T-cell (primary cell): ENCODE results near the gene CDC123. TPM values are rescaled to one million over a fixed set of nuclear protein-coding genes. Genes with fewer than 3 reads are reported as not detected.
"Not testable (repeated sequence)": the region's sequence is repeated elsewhere in the genome, so short reads cannot be mapped to it uniquely, and the experiment has no call there.

Experiments used
- ATAC-seq, 4 experiments: fragments of 200-7000 bp in 3 of 4; fragments of 150-1000 bp in 1 of 4; cut with Tn5 transposase; replicated peaks in 1 of 4; 1 replicate in 3 of 4; 2 replicates in 1 of 4; pipeline ENCODE4 v1.10.0; 2021; ENCODE audit warnings: moderate library complexity in 3 of 4, mild to moderate bottlenecking in 2 of 4, moderate number of reproducible peaks in 1 of 4
- CTCF ChIA-PET, 2 donors: fragments of 300-600 bp; sonication (Branson Sonifier 250); formaldehyde crosslinking; loops; one replicate each; lab custom pipeline; 2022; ENCODE audit warnings: antibody characterized with exemption in 2 of 2; lab: Charles Lee
- POLR2A ChIA-PET, 2 donors: fragments of 300-600 bp; sonication (Branson Sonifier 250); formaldehyde crosslinking; loops; one replicate each; lab custom pipeline; 2022; ENCODE audit warnings: antibody characterized with exemption in 2 of 2; lab: Charles Lee
- DNase-seq, 35 experiments: peaks; one replicate each; pipeline versions ENCODE4 v3.0.0 to v3.0.0-alpha.2; 2013 to 2023
- H3K27ac ChIP-seq: one replicate; pipeline ENCODE4 v1.5.1; 2013; ENCODE audit warnings: low read length
- H3K27me3 ChIP-seq, 2 experiments: replicated peaks in 1 of 2; 1 replicate in 1 of 2; 2 replicates in 1 of 2; pipeline versions ENCODE4 v1.6.1 to v1.7.0; 2013; ENCODE audit warnings: low read length in 1 of 2, mixed read lengths in 1 of 2; ENCODE audit not compliant: control insufficient read depth in 2 of 2, insufficient read depth in 2 of 2; ENCODE audit errors: extremely low read depth in 1 of 2
- H3K36me3 ChIP-seq, 2 donors: 1 replicate in 1 of 2; 2 replicates in 1 of 2; pipeline versions ENCODE4 v1.6.1 to v1.7.0; 2013; ENCODE audit warnings: low read length in 1 of 2; ENCODE audit not compliant: control insufficient read depth in 2 of 2, insufficient read depth in 1 of 2; ENCODE audit errors: extremely low read depth in 1 of 2
- H3K4me1 ChIP-seq, 2 experiments: 1 replicate in 1 of 2; 2 replicates in 1 of 2; pipeline versions ENCODE4 v1.6.1 to v1.7.0; 2013; ENCODE audit warnings: low read length in 2 of 2, mixed read lengths in 1 of 2; ENCODE audit not compliant: insufficient read depth in 2 of 2, control insufficient read depth in 1 of 2; ENCODE audit errors: extremely low read depth in 1 of 2
- H3K4me3 ChIP-seq, 2 donors: 1 replicate in 1 of 2; 2 replicates in 1 of 2; pipeline versions ENCODE4 v1.5.1 to v1.7.0; 2013; ENCODE audit warnings: mild to moderate bottlenecking in 2 of 2, low read length in 1 of 2, moderate library complexity in 1 of 2; ENCODE audit not compliant: control insufficient read depth in 1 of 2; ENCODE audit errors: extremely low read depth in 1 of 2
- H3K9me3 ChIP-seq: 2 replicates; pipeline ENCODE4 v1.7.0; 2013
- H3K27ac Mint-ChIP-seq, 2 donors: one replicate each; pipeline ENCODE4 v1.8.0; 2020 to 2021; ENCODE audit warnings: mild to moderate bottlenecking in 2 of 2, mixed read lengths in 2 of 2
- H3K27me3 Mint-ChIP-seq, 2 donors: one replicate each; pipeline ENCODE4 v1.8.0; 2021 to 2022; ENCODE audit warnings: mixed read lengths in 2 of 2
- H3K36me3 Mint-ChIP-seq: one replicate; pipeline ENCODE4 v1.8.0; 2021; ENCODE audit warnings: mixed read lengths
- H3K4me1 Mint-ChIP-seq, 3 donors: one replicate each; pipeline ENCODE4 v1.8.0; 2020 to 2022; ENCODE audit warnings: mixed read lengths in 3 of 3, mild to moderate bottlenecking in 1 of 3
- H3K4me3 Mint-ChIP-seq, 3 donors: one replicate each; pipeline ENCODE4 v1.8.0; 2020 to 2022; ENCODE audit warnings: mild to moderate bottlenecking in 3 of 3, mixed read lengths in 3 of 3, moderate library complexity in 3 of 3
- H3K9me3 Mint-ChIP-seq, 3 donors: one replicate each; pipeline ENCODE4 v1.8.0; 2020 to 2022; ENCODE audit warnings: mixed read lengths in 3 of 3
- WGBS: methylation state at CpG from one replicate; pipeline ENCODE4 v1.1.5; 2013; ENCODE audit warnings: missing lambda C conversion rate; ENCODE audit not compliant: insufficient coverage; 5-methylcytosine and 5-hydroxymethylcytosine counted together
- total RNA-seq, 35 experiments: library from RNA in 6 of 35; stranded (reverse) in 6 of 35; fragments of 120-200 nt in 1 of 35; gene quantifications; one replicate each; pipeline versions ENCODE4 v1.2.1 to v1.2.4 and lab custom pipeline; 2013 to 2026

The CDC123 gene
- total RNA-seq, 5 donors from 2014 or later (not counting 1 experiment from before 2014, with no cell fraction given), result 35.5 to 48.6 (median 43.7) TPM

DNA sequence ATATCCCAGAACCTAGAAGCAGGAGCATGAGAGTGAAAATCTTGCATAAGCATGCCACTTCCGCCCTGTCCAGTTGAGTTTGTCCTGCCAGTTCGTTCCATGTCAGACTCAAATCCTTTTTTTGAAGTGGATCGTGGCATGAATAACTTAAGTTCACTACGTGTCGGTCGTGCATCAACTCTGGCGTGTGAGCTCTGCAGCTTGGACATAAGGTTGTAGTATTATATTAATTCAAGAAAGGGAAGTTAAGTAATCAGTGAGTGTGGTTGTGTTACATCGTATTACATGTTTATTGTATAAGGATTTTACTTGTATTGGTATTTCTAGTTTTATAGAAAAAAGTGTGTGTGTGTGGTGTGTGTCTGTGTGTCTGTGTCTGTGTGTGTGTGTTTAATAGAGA is 23.0 kb downstream of the CDC123 start:
- H3K4me1 Mint-ChIP-seq, result peaks cover 13 to 23% (median 23%) of the 10 kb centered on the region in 3 donors
- WGBS, result 97% methylated on average over 7 of the region's 8 CpGs
- no peak overlapping the region for H3K4me3 Mint-ChIP-seq
- Histone ChIP-seq H3K4me3 (no peak overlapping the region), H3K9me3 (no peaks in the 10 kb centered on the region), H3K27me3 (no peaks in the 10 kb centered on the region), H3K36me3 (peaks cover 5 to 47% of the 10 kb centered on the region in 2 donors), H3K4me1 (no peaks in the 10 kb centered on the region), H3K27ac (no peak overlapping the region)
- H3K27ac Mint-ChIP-seq, result no peak overlapping the region
- no peaks in the 10 kb centered on the region for H3K9me3 Mint-ChIP-seq
- POLR2A ChIA-PET, result interaction anchor here in 1 of 2 donors (1.1 kb wide), 1 partner anchor 231 kb away, joined by 3 read pairs; no protein-coding TSS in a partner anchor
- no peak for DNase-seq
- no peaks in the 10 kb centered on the region for H3K27me3 Mint-ChIP-seq
- CTCF ChIA-PET, result no interaction called here
- ATAC-seq, result no peak
- H3K36me3 Mint-ChIP-seq, result peaks cover 42% of the 10 kb centered on the region

DNA sequence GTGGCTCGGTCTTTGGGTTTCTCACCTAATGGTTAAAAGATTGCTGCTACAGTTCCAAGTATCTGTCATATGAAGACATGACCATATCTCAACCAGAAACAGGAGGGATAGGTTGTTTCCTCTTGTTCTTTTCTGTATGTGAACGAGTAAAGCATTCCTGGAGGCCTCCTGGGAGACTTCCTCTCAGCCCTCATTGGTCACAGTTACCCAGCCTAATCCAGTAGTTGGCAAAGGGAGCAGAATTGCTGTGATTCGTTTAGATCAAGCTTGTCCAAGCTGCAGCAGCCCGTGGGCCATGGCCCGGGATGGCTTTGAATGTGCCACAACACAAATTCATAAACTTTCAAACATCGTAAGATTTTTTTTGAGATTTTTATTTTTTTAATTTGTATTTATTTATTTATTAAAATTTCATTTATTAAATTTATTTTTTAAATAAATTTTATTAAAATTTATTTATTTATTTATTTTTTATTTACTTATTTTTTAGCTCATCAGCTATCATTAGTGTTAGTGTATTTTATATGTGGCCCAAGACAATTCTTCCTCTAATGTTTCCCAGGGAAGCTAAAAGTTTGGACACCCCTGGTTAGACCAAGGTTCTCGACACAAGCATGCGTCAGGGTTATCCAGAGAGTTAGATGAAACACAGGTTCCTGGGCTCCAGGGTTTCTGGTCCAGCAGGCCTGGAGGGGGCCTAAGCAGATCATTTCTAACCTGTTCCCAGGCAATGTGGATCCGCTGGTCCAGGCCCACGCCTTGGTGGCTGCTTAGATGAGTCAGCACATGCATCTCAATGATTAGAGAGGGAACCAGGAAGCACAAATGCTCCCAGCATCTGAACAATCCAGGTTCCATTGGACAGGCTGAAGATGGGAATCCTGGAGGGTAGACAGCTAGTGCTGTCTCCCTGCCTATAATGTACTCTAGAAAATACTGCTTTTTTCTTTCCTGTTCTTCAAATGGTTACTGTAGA is 25.6 kb downstream of the CDC123 start:
- peak overlapping the region in 1 of 2 donors; percentile 66 for H3K27ac Mint-ChIP-seq
- H3K4me1 Mint-ChIP-seq, result peaks cover 0 to 8% (median 4%) of the 10 kb centered on the region in 3 donors

DNA sequence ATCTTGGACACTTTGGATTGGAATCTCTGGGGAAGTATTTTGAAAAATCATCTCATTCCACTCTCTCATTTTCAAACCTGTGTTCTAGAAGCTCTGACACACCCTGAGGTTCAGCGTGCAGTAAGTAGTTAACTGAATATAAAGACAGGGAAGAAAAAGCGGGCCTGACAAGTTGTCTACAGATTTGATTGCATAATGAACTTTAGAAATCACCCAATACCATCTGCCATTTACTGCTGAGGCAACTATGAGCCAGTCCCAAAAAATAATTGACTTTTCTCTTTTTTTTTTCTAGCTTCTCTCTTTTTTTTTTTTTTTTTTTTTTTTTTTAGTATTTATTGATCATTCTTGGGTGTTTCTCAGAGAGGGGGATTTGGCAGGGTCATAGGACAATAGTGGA is 29.5 kb downstream of the CDC123 start:
- Mint-ChIP-seq H3K9me3 (no peaks in the 10 kb centered on the region), H3K27me3 (no peaks in the 10 kb centered on the region), H3K36me3 (peaks cover 40% of the 10 kb centered on the region), H3K27ac (no peak overlapping the region), H3K4me1 (peaks cover 0 to 8% (median 3%) of the 10 kb centered on the region in 3 donors), H3K4me3 (no peak overlapping the region)
- ChIA-PET POLR2A (no interaction called here), CTCF (interaction anchor here in 1 of 2 donors (1.1 kb wide), 1 partner anchor 431 kb away, joined by 3 read pairs; no protein-coding TSS in a partner anchor)
- WGBS, result 100% methylated on average over 1 of the region's 2 CpGs
- ATAC-seq (no peak), DNase-seq (no peak)
- Histone ChIP-seq H3K4me3 (no peak overlapping the region), H3K9me3 (no peaks in the 10 kb centered on the region), H3K36me3 (peaks cover 10 to 33% of the 10 kb centered on the region in 2 donors), H3K27me3 (no peaks in the 10 kb centered on the region), H3K27ac (no peak overlapping the region), H3K4me1 (no peaks in the 10 kb centered on the region)

More for the DNA sequence above, 25.6 kb downstream of the CDC123 start:
- Mint-ChIP-seq H3K9me3 (no peaks in the 10 kb centered on the region), H3K4me3 (no peak overlapping the region), H3K36me3 (peaks cover 51% of the 10 kb centered on the region), H3K27me3 (no peaks in the 10 kb centered on the region)
- peaks cover 5 to 46% of the 10 kb centered on the region in 2 donors for H3K36me3 ChIP-seq
- CTCF ChIA-PET, result no interaction called here
- no peaks in the 10 kb centered on the region for H3K9me3 ChIP-seq
- H3K27ac ChIP-seq, result no peak overlapping the region
- ATAC-seq (no peak), DNase-seq (no peak)
- POLR2A ChIA-PET, result interaction anchor here in 1 of 2 donors (0.7 kb wide), 1 partner anchor 23 kb away, joined by 3 read pairs; no protein-coding TSS in a partner anchor
- no peak overlapping the region for H3K4me3 ChIP-seq
- H3K4me1 ChIP-seq, result no peaks in the 10 kb centered on the region
- 86% methylated on average over 3 of the region's 10 CpGs for WGBS
- H3K27me3 ChIP-seq, result no peaks in the 10 kb centered on the region

DNA sequence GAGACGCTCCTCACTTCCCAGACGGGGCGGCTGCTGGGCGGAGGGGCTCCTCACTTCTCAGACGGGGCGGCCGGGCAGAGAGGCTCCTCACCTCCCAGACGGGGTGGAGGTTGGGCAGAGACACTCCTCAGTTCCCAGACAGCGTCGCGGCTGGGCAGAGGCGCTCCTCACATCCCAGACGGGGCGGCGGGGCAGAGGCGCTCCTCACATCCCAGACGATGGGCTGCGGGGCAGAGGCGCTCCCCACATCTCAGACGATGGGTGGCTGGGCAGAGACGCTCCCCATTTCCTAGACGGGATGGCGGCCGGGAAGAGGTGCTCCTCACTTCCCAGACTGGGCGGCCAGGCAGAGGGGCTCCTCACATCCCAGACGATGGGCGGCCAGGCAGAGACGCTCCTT is 30.4 kb downstream of the CDC123 start:
- H3K4me1 ChIP-seq, H3K4me1 Mint-ChIP-seq, ATAC-seq, H3K4me3 Mint-ChIP-seq, H3K27me3 ChIP-seq, H3K27ac Mint-ChIP-seq, H3K27me3 Mint-ChIP-seq, H3K9me3 ChIP-seq, H3K27ac ChIP-seq, POLR2A ChIA-PET, CTCF ChIA-PET, DNase-seq, H3K9me3 Mint-ChIP-seq, H3K4me3 ChIP-seq: not testable (repeated sequence)
- peaks cover 10 to 37% of the 10 kb centered on the region in 2 donors for H3K36me3 ChIP-seq
- 87% methylated on average over 11 of the region's 28 CpGs for WGBS
- H3K36me3 Mint-ChIP-seq, result peaks cover 40% of the 10 kb centered on the region

DNA sequence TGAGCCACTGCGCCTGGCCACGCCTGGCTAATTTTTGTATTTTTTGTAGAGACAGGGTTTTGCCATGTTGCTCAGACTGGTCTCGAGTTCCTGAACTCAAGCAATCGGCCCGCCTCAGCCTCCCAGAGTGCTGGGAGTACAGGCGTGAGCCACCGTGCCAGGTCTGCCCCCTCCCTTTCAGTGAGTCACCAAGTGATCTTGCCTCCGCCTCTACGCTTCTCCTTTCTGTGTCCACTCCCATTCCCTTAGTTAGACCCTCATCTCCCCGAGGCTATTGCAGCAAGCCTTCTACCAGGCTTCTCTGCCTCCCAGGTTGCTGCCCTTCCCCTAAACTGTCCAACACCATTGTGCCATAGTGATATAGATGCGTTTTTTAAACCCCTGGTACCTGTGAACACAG is 32.9 kb downstream of the CDC123 start:
- Histone ChIP-seq H3K27me3 (no peaks in the 10 kb centered on the region), H3K4me1 (no peaks in the 10 kb centered on the region), H3K4me3 (no peak overlapping the region), H3K36me3 (peaks cover 5 to 44% of the 10 kb centered on the region in 2 donors), H3K9me3 (no peaks in the 10 kb centered on the region), H3K27ac (no peak overlapping the region)
- Mint-ChIP-seq H3K4me3 (no peak overlapping the region), H3K4me1 (peaks cover 0 to 4% (median 4%) of the 10 kb centered on the region in 3 donors), H3K36me3 (peaks cover 34% of the 10 kb centered on the region), H3K27me3 (no peaks in the 10 kb centered on the region), H3K27ac (no peak overlapping the region), H3K9me3 (no peaks in the 10 kb centered on the region)
- ATAC-seq, result no peak
- CTCF ChIA-PET, result interaction anchor here in 1 of 2 donors (0.7 kb wide), 1 partner anchor 166 kb away, joined by 5 read pairs; no protein-coding TSS in a partner anchor
- 94% methylated on average over 9 of the region's 11 CpGs for WGBS
- DNase-seq, result no peak
- POLR2A ChIA-PET, result interaction anchor here in 1 of 2 donors (0.7 kb wide), 1 partner anchor 66 kb away, joined by 5 read pairs; no protein-coding TSS in a partner anchor

DNA sequence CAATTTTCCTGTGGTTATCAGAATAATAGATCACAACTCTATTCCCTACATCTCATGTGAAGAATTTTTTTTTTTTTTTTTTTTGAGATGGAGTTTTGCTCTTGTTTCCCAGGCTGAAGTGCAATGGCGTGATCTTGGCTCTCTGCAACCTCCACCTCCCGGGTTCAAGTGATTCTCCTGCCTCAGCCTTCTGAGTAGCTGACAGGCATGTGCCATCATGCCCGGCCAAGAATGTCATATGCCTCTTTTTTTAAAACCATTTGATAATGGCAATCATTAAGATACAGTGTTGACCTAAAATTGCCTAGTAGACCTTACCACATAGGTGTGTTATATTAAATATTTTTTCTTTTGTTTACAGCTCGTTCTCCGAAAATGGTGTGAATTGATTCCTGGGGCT is 38.7 kb downstream of the CDC123 start:
- no CpG with 5 or more reads among the region's 5 CpGs for WGBS

More for the DNA sequence above, 38.7 kb downstream of the CDC123 start:
- H3K27ac Mint-ChIP-seq, H3K27me3 Mint-ChIP-seq, ATAC-seq, POLR2A ChIA-PET, H3K4me3 Mint-ChIP-seq, H3K9me3 Mint-ChIP-seq, DNase-seq, H3K4me1 ChIP-seq, H3K27me3 ChIP-seq, H3K4me3 ChIP-seq, H3K9me3 ChIP-seq, CTCF ChIA-PET, H3K4me1 Mint-ChIP-seq, H3K27ac ChIP-seq: not testable (repeated sequence)
- peaks cover 48% of the 10 kb centered on the region for H3K36me3 Mint-ChIP-seq
- peaks cover 2 to 71% of the 10 kb centered on the region in 2 donors for H3K36me3 ChIP-seq
